Kidney epithelial cell (primary cell): ENCODE data around the gene C1orf74. TPM values are rescaled to one million over a fixed set of nuclear protein-coding genes. Genes with fewer than 3 reads are reported as not detected.

Experiments used
- DNase-seq: peaks from one replicate; pipeline ENCODE4 v3.0.0-alpha.2; 2010; ENCODE audit warnings: low read depth
- H3K27me3 ChIP-seq: 2 replicates; pipeline ENCODE4 v1.6.0; 2011; ENCODE audit warnings: low read length; ENCODE audit not compliant: control insufficient read depth, insufficient read depth
- H3K36me3 ChIP-seq: 2 replicates; pipeline ENCODE4 v1.5.1; 2011; ENCODE audit warnings: low read length; ENCODE audit not compliant: control insufficient read depth, insufficient read depth
- H3K4me3 ChIP-seq: 2 replicates; pipeline ENCODE4 v1.5.1; 2011; ENCODE audit warnings: low read depth, mild to moderate bottlenecking, control low read depth, low read length
- total RNA-seq: library from RNA; depleted of rRNA; stranded (reverse); fragments of >200 nt; gene quantifications from 2 replicates; pipeline ENCODE4 v1.2.3, GENCODE V29; 2015
- TF ChIP-seq, protein P1 (sequence below): IDR thresholded peaks from 2 replicates; pipeline ENCODE4 v1.5.1; 2011; ENCODE audit warnings: mild to moderate bottlenecking, moderate library complexity, low read length, control low read depth, inconsistent platforms; ENCODE audit not compliant: insufficient read depth, poor library complexity, severe bottlenecking

C1orf74 gene
- total RNA-seq, 1 donor from 2014 or later: 12.4 TPM

DNA sequence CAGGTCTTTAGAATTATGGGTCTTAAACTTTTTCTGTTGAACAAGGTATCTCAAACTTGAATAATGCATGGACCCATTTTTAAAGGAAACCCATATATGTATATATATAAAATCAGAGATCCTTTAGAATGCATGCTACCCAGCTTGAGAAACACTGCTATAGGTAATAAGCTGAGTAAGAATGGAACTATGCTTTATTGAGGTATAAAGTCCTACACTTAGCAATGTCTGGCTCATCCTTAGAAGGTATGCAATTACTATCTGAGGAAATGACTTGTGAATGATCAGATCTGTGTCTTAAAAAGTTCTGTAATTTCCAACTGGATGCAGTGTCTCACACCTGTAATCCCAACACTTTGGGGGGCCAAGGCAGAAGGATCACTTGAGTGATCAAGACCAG is 17.3 kb downstream of the C1orf74 start:
- no peak for DNase-seq
- TF ChIP-seq, protein P1, sequence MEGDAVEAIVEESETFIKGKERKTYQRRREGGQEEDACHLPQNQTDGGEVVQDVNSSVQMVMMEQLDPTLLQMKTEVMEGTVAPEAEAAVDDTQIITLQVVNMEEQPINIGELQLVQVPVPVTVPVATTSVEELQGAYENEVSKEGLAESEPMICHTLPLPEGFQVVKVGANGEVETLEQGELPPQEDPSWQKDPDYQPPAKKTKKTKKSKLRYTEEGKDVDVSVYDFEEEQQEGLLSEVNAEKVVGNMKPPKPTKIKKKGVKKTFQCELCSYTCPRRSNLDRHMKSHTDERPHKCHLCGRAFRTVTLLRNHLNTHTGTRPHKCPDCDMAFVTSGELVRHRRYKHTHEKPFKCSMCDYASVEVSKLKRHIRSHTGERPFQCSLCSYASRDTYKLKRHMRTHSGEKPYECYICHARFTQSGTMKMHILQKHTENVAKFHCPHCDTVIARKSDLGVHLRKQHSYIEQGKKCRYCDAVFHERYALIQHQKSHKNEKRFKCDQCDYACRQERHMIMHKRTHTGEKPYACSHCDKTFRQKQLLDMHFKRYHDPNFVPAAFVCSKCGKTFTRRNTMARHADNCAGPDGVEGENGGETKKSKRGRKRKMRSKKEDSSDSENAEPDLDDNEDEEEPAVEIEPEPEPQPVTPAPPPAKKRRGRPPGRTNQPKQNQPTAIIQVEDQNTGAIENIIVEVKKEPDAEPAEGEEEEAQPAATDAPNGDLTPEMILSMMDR: no peak
- Histone ChIP-seq H3K36me3 (no peaks in the 10 kb centered on the region), H3K4me3 (no peak overlapping the region), H3K27me3 (no peaks in the 10 kb centered on the region)

DNA sequence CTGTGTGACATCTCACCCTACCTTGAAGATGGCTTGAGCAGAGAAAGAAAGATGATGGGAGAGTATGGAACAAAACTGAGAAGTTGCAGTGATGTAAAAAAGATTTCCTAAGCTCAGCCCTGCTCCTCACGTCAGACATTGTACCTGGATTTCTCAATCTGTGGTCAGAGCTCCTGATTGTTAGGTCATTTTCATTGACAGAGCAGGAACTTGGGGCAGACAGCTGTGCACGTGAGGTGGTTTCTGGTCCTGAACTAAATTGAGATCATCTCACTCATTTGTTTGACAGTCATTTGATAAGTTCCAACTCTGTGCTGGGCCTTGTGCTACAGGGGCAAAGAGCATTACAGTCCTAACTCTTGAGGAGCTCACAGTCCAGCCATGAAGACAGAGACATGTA is 18.3 kb downstream of the C1orf74 start:
- DNase-seq: no peak
- TF ChIP-seq, protein P1: no peak
- Histone ChIP-seq H3K4me3 (no peak overlapping the region), H3K27me3 (no peaks in the 10 kb centered on the region), H3K36me3 (no peaks in the 10 kb centered on the region)

- H3K36me3 ChIP-seq: no peaks in the 10 kb centered on the region
- TF ChIP-seq, protein P1: no peak
- no peak overlapping the region for H3K4me3 ChIP-seq
- DNase-seq: no peak
- peaks cover 5% of the 10 kb centered on the region for H3K27me3 ChIP-seq
These were observed 23.2 kb downstream of the C1orf74 start for GRCh38 chr1:209761011-209761635.

DNA sequence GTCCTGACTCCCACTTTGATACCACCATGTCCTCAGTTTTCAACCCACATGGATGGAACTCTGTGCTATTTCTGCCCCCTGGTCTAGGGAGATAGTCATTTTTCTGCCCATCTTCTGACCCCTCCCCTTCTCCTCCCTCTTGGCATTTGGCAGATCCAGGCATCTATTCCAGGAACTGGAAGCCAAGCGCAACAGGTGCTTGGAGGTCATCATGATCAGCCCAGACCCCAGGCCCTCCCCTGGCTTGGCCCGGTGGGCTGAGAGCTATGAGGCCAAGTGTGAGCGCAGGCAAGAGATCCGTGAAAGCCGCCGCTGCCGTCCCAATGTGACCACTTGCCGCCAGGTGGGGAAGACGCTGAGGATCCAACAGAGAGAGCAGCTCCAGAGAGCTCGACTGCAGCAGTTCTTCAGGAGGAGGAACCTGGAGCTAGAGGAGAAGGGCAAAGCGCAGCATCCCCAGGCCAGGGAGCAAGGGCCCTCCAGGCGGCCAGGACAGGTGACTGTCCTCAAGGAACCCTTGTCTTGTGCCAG is 24.5 kb downstream of the C1orf74 start:
- peaks cover 5% of the 10 kb centered on the region for H3K27me3 ChIP-seq
- DNase-seq: no peak
- TF ChIP-seq, protein P1: no peak
- no peak overlapping the region for H3K4me3 ChIP-seq
- H3K36me3 ChIP-seq: no peaks in the 10 kb centered on the region

GRCh38 chr1:209758400-209758799 is 26.0 kb downstream of the C1orf74 start:
- no peaks in the 10 kb centered on the region for H3K36me3 ChIP-seq
- peaks cover 5% of the 10 kb centered on the region for H3K27me3 ChIP-seq
- no peak overlapping the region for H3K4me3 ChIP-seq
- TF ChIP-seq, protein P1: no peak
- DNase-seq: no peak
